Body of pancreas (tissue), 4 donors: ENCODE data around the gene BEND3. TPM values are rescaled to one million over a fixed set of nuclear protein-coding genes. Genes with fewer than 3 reads are reported as not detected.
"Not testable (repeated sequence)": the region's sequence is repeated elsewhere in the genome, so short reads cannot be mapped to it uniquely, and the experiment has no call there.

Experiments
- ATAC-seq: fragments of 150-250 bp; one replicate; pipeline ENCODE4 v1.9.1; 2016
- DNase-seq, 4 donors: peaks; one replicate each; pipeline ENCODE4 v3.0.0-alpha.2; 2019
- H3K27ac ChIP-seq, 4 donors: fragments of 200-600 bp; sonication (generic); 1 replicate in 3 of 4; 2 replicates in 1 of 4; pipeline versions ENCODE4 v1.5.1 to v1.6.1; 2016 to 2019; ENCODE audit warnings: mild to moderate bottlenecking in 1 of 4, mixed read lengths in 1 of 4, moderate library complexity in 1 of 4
- H3K27me3 ChIP-seq, 2 donors: fragments of 200-600 bp; sonication (generic); one replicate each; pipeline ENCODE4 v1.6.0; 2016; ENCODE audit warnings: mild to moderate bottlenecking in 1 of 2
- H3K36me3 ChIP-seq, 2 donors: fragments of 200-600 bp; sonication (generic); replicated peaks in 1 of 2; 2 replicates each; pipeline ENCODE4 v1.5.1; 2016; ENCODE audit warnings: low read depth in 2 of 2; ENCODE audit not compliant: insufficient read depth in 1 of 2
- H3K4me1 ChIP-seq: fragments of 200-600 bp; sonication (generic); one replicate; pipeline ENCODE4 v1.6.0; 2016
- H3K4me3 ChIP-seq, 2 donors: fragments of 200-600 bp; sonication (generic); 1 replicate in 1 of 2; 2 replicates in 1 of 2; pipeline ENCODE4 v1.5.1; 2016 to 2019
- H3K9me3 ChIP-seq, 3 donors: fragments of 200-600 bp; sonication (generic); 1 replicate in 2 of 3; 2 replicates in 1 of 3; pipeline ENCODE4 v1.5.1; 2016
- POLR2A ChIP-seq, 3 donors: fragments of 450-650 bp; IDR thresholded peaks; one replicate each; pipeline ENCODE4 v1.6.1; 2016; ENCODE audit warnings: antibody characterized with exemption in 3 of 3, mild to moderate bottlenecking in 2 of 3
- WGBS, 2 donors: methylation state at CpG; one replicate each; pipeline ENCODE4 v1.1.5; 2017; 5-methylcytosine and 5-hydroxymethylcytosine counted together
- intact Hi-C: fragments of 100-400 bp; cut with DNase I; formaldehyde crosslinking; loops from one replicate; pipeline ENCODE4 v1.15.1; 2023
- total RNA-seq, 2 donors: library from RNA; depleted of rRNA; stranded (reverse); fragments of >200 nt; gene quantifications; one replicate each; pipeline ENCODE4 v1.1.0, GENCODE V29; 2016
- TF ChIP-seq, protein P1 (sequence below), 7 experiments: fragments of 450-650 bp in 4 of 7; fragments of 200-600 bp in 3 of 7; sonication (generic) in 3 of 7; IDR thresholded peaks; one replicate each; pipeline ENCODE4 v1.5.1; 2016 to 2019; ENCODE audit warnings: antibody characterized with exemption in 7 of 7

BEND3 gene
- 1 to 10 TPM; 2.1 to 4.0 TPM for total RNA-seq

DNA sequence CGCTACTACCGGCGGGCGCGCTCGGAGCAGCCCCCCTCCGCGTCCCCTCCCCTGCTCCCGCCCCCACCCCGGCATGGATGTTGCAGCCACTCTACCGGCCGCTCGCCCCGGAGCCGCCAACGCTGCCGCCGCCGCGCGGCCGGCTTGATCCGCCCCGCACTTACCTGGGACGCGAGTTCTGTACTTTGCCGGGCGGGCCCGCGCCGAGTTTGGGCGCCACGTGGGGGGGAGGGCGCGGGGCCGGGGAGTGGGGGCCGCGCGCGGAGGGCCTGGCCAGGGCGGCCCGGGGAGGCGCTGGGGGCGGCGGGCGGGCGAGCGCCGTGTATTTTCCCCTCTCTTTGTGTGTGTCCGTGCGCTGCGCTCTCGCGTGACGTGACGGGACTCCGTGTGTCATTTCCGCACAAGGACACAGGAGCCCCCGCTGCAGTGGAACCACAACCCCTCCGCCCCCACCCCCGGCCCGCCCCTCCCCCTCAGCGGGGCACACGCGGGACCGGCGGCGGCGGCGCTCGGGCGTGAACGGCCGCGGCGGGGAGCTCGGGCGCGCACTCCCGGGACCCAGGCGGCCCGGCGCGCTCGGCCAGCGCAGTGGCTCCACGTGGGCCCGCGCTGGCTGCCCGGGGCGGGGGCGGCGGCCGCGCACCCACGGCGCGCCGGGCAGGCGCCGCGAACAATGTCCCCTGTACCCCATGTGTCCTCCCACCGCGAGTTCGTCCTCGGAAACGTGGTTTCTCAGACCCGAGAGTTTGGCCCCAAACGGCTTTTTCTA, at the start of gene BEND3:
TSS of gene BEND3 (minus strand) at position 590 of the 769 bp plus-strand sequence. CDS start 16,230 bp downstream, outside the sequence.
- Histone ChIP-seq H3K27ac (peak within 1 kb of the TSS; percentile 66 to 94 (median 86)), H3K4me1 (peaks cover 18% of the 10 kb centered on the region), H3K36me3 (no peaks in the 10 kb centered on the region), H3K27me3 (no peaks in the 10 kb centered on the region), H3K4me3 (peak within 1 kb of the TSS in 1 of 2 donors; percentile 66), H3K9me3 (no peaks in the 10 kb centered on the region)
- DNase-seq, result peak; percentile 40 to 53 (median 42)
- 0% methylated on average over 57 of the region's 109 CpGs; no CpG with 5 or more reads in 1 of the 2 donors for WGBS, 2 donors
- no peak for TF ChIP-seq POLR2A (IDR thresholded peaks at IDR 0.05)
- TF ChIP-seq, protein P1, sequence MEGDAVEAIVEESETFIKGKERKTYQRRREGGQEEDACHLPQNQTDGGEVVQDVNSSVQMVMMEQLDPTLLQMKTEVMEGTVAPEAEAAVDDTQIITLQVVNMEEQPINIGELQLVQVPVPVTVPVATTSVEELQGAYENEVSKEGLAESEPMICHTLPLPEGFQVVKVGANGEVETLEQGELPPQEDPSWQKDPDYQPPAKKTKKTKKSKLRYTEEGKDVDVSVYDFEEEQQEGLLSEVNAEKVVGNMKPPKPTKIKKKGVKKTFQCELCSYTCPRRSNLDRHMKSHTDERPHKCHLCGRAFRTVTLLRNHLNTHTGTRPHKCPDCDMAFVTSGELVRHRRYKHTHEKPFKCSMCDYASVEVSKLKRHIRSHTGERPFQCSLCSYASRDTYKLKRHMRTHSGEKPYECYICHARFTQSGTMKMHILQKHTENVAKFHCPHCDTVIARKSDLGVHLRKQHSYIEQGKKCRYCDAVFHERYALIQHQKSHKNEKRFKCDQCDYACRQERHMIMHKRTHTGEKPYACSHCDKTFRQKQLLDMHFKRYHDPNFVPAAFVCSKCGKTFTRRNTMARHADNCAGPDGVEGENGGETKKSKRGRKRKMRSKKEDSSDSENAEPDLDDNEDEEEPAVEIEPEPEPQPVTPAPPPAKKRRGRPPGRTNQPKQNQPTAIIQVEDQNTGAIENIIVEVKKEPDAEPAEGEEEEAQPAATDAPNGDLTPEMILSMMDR (IDR thresholded peaks at IDR 0.05), result no peak
- ATAC-seq, result peak; percentile 47
- intact Hi-C loops, result no loop called here

DNA sequence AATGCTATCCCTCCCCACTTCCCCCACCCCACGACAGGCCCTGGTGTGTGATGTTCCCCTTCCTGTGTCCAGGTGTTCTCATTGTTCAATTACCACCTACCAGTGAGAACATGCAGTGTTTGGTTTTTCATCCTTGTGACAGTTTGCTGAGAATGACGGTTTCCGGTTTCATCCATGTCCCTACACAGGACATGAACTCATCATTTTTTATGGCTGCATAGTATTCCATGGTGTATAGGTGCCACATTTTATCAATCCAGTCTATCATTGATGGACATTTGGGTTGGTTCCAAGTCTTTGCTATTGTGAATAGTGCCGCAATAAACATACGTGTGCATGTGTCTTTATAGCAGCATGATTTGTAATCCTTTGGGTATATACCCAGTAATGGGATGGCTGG, 49.0 kb upstream of the BEND3 start:
- 98 to 100% methylated on average over 2 to 3 of the region's 5 CpGs for WGBS, 2 donors
- H3K4me1 ChIP-seq, DNase-seq, ATAC-seq, H3K9me3 ChIP-seq, H3K36me3 ChIP-seq, H3K27ac ChIP-seq, H3K4me3 ChIP-seq, H3K27me3 ChIP-seq, intact Hi-C loops: not testable (repeated sequence)

DNA sequence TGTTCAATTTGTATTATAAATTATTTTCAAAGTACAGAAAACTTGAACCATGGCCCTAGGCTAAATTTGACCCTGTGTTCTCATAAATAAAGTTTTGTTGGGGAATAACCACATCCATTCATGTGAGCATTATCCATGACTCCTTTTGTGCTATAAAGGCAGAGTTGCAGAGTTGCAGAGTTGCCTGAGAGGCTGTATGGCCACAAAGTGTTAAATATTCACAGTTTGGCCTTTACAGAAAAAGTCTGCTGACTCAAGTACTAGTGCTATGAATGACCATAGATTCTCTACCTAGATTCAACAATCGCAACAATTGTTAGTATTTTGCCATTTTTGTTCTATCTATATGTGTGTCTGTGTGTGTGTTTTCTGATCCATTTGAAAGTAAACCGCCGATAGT, 46.2 kb upstream of the BEND3 start:
- H3K27ac ChIP-seq, result no peak overlapping the region
- WGBS, 2 donors, result 96% methylated on average over 3 of the region's 3 CpGs
- intact Hi-C loops, result no loop called here
- DNase-seq (no peak), ATAC-seq (no peak)
- no peaks in the 10 kb centered on the region for H3K4me1 ChIP-seq
- no peak overlapping the region for H3K4me3 ChIP-seq
- H3K9me3 ChIP-seq, result no peaks in the 10 kb centered on the region
- no peaks in the 10 kb centered on the region for H3K36me3 ChIP-seq
- H3K27me3 ChIP-seq, result no peaks in the 10 kb centered on the region
- TF ChIP-seq POLR2A (IDR thresholded peaks at IDR 0.05), result no peak
- TF ChIP-seq, protein P1 (IDR thresholded peaks at IDR 0.05), result no peak

DNA sequence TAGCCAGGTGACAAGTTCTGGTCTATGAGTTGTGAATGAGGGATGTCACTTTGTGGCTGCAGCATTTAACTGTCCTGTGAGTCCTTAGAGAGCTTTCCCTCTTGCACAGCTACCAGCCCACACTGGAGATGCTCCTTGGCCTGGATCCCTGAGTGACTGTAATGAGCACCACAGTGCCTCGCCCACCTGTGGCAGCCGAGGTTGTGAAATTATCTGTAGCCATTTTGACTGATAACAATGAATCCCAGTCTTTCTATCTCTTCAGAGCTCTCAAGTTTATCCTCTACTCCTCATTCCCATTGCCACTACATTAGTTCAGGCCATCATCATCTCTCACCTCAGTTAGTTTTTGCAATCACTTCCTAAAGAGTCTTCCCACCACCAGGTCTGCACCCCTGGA, 41.3 kb upstream of the BEND3 start:
- ATAC-seq (no peak), DNase-seq (no peak)
- Histone ChIP-seq H3K27me3 (no peaks in the 10 kb centered on the region), H3K36me3 (no peaks in the 10 kb centered on the region), H3K27ac (no peak overlapping the region), H3K4me3 (no peak overlapping the region), H3K4me1 (peaks cover 33% of the 10 kb centered on the region), H3K9me3 (no peaks in the 10 kb centered on the region)
- TF ChIP-seq, protein P1 (IDR thresholded peaks at IDR 0.05), result no peak
- no peak for TF ChIP-seq POLR2A (IDR thresholded peaks at IDR 0.05)
- WGBS, 2 donors, result 76 to 90% methylated on average over 2 of the region's 2 CpGs
- intact Hi-C loops, result no loop called here

DNA sequence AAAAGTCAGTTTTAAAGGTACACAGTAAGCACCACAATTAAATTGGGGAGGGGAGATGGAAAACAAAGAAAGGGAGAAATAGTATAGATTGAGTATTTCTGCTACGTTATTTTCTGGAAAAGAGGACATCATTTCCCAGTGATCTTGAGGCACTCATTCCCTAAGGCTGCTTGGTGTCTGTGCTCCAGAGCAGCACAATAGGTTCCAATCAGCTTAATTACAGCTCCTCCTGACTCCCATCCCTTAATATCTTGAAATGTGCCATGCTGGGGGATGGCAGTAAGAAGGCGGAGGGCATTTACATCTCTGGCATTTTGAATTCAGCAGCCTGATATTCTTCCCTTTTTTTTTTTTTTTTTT, 39.5 kb upstream of the BEND3 start:
- H3K27me3 ChIP-seq, result no peaks in the 10 kb centered on the region
- ATAC-seq (no peak), DNase-seq (no peak)
- intact Hi-C loops, result no loop called here
- 61 to 63% methylated on average over 2 of the region's 2 CpGs for WGBS, 2 donors
- H3K4me1 ChIP-seq, result peaks cover 33% of the 10 kb centered on the region
- TF ChIP-seq, protein P1 (IDR thresholded peaks at IDR 0.05), result no peak
- no peak for TF ChIP-seq POLR2A (IDR thresholded peaks at IDR 0.05)
- no peaks in the 10 kb centered on the region for H3K36me3 ChIP-seq
- H3K4me3 ChIP-seq, result no peak overlapping the region
- no peaks in the 10 kb centered on the region for H3K9me3 ChIP-seq
- H3K27ac ChIP-seq, result peak overlapping the region in 2 of 4 donors; percentile 60 to 75
